ENCODE results near the gene HOXB13.

DNA sequence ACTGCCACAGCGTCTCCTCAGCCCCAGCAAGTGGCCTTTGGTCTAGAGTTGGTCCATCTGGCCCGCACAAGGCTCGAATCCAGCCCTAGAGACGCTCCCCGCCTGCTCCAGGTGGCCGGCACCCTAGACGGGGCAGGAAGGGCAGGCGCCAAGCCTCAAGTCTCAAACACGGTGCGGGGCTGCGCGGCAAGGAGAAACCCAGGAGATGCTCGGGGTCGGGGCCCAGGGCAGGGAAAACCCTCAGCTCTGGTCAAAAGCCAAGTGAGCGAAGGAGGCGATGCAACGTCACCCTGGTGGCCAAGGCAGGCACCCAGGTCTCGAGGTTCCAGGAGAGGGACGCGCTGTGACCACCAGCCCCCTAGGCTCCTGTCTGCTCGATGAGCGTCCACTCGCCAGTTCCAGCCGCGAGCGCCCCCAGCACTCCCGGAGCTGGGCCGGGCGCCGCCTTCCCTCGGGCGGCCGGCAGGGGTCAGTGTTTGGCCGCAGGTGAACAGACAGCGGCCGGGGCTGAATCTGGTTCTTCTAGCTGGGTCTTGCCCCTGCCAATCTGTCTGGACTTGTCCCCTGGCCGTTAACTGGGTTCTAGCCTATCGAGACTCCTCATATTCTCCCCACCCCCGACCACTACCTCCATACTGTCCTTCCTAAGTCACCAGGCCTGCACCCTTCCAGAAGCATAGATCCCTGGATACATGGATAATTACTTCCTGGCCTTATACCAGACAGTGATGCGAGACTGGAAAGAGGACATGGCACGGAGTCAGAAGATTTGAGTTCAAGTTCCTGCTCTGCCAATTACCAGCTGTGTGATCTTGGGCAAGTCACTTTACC, 50.2 kb downstream of the HOXB13 start:
- TF ChIP-seq, protein P1, sequence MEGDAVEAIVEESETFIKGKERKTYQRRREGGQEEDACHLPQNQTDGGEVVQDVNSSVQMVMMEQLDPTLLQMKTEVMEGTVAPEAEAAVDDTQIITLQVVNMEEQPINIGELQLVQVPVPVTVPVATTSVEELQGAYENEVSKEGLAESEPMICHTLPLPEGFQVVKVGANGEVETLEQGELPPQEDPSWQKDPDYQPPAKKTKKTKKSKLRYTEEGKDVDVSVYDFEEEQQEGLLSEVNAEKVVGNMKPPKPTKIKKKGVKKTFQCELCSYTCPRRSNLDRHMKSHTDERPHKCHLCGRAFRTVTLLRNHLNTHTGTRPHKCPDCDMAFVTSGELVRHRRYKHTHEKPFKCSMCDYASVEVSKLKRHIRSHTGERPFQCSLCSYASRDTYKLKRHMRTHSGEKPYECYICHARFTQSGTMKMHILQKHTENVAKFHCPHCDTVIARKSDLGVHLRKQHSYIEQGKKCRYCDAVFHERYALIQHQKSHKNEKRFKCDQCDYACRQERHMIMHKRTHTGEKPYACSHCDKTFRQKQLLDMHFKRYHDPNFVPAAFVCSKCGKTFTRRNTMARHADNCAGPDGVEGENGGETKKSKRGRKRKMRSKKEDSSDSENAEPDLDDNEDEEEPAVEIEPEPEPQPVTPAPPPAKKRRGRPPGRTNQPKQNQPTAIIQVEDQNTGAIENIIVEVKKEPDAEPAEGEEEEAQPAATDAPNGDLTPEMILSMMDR (IDR thresholded peaks at IDR 0.05; ENCODE audit: insufficient read depth, low read length, poor library complexity, severe bottlenecking) = peak; percentile 91
- TF ChIP-seq EZH2phosphoT487 (conservative IDR thresholded peaks at IDR 0.05; ENCODE audit: low read length) = no peak

Data from SU-DHL-6 (cell line).